Measurements from ENCODE around the gene NBL1. TPM values are rescaled to one million over a fixed set of nuclear protein-coding genes. Genes with fewer than 3 reads are reported as not detected.
A peak's percentile ranks its signal among the peaks of the same experiment; 100 is the strongest.

The NBL1 gene
- total RNA-seq, 2 donors from 2014 or later = 137 to 186 TPM

GRCh38 chr1:19640363-19641316, 3.5 kb upstream of the NBL1 start:
- intact Hi-C loops (cut with DNase I) = loop anchor here in 1 of 2 donors (5.0 kb wide), 2 partner anchors 153 to 298 kb away; partner anchors contain the start of gene CAPZB
- DNase-seq (ENCODE audit: low spot score) = no peak

DNA sequence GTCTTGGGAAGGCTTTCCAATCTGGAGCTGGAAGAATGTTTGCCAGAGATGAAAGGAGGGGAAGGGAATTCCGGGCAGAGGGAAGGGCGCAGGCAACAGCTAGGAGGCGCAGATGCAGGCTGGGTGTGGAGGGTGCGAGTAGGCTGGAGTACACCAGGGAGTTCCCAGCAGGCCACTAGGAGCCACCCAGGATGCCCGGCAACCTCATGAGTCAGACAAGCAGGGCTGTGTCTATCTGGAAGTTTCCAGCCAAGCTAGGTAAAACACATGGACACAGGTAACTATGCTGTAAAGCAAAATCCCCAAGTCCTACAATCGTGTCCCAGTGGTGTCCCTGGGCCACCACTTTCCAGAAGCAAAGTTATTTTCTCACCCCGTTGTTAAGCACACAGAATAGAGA, 990 bp upstream of the NBL1 start:
- intact Hi-C loops (cut with DNase I) = loop anchor here in 1 of 2 donors (5.0 kb wide), 2 partner anchors 156 to 301 kb away; partner anchors contain the start of gene CAPZB
- DNase-seq (ENCODE audit: low spot score) = no peak

GRCh38 chr1:19644395-19644680, 227 bp downstream of the NBL1 start:
- intact Hi-C loops (cut with DNase I) = loop anchor here in 1 of 2 donors (5.0 kb wide), 2 partner anchors 157 to 302 kb away; partner anchors contain the start of gene CAPZB
- DNase-seq (ENCODE audit: low spot score) = no peak

GRCh38 chr1:19644681-19645410, 735 bp downstream of the NBL1 start:
- DNase-seq (ENCODE audit: low spot score) = no peak
- intact Hi-C loops (cut with DNase I) = loop anchor here (5.0 kb wide), 3 partner anchors 158 to 303 kb away; partner anchors contain the start of gene CAPZB (in 2 of the 2)

- no peak for DNase-seq (ENCODE audit: low spot score)
- intact Hi-C loops (cut with DNase I) = loop anchor here in 1 of 2 donors (5.0 kb wide), 2 partner anchors 158 to 253 kb away; partner anchors contain the start of gene CAPZB
These were observed 1.5 kb downstream of the NBL1 start for GRCh38 chr1:19645411-19646251.

GRCh38 chr1:19646377-19647319, 2.5 kb downstream of the NBL1 start:
- intact Hi-C loops (cut with DNase I) = loop anchor here in 1 of 2 donors (5.0 kb wide), 2 partner anchors 159 to 254 kb away; partner anchors contain the start of gene CAPZB
- DNase-seq (ENCODE audit: low spot score) = peak; percentile 75

GRCh38 chr1:19647643-19648042, 3.5 kb downstream of the NBL1 start:
- DNase-seq (ENCODE audit: low spot score) = peak; percentile 76

DNA sequence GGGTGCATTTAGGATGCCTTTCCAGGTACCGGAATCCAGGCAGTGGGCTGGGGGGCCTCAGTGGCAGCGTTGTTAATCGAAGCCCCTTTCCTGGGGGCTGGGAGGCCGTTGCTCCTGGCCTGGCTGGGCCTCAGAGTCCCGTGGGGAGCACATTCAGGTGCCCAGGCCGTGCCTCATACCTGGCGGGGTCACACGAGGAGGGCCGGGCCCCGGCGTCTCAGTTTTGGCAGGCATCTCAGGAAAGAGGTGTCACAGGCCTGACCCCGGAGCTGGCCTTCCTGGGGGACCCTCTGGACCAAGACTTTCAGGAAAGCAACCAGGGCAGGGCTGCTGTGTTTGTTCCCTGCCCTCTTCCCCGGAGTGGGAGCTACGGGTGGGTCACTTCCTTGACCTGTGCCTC, 4.1 kb downstream of the NBL1 start:
- intact Hi-C loops (cut with DNase I) = loop anchor here in 1 of 2 donors (5.0 kb wide), 2 partner anchors 161 to 256 kb away; partner anchors contain the start of gene CAPZB
- peak; percentile 78 for DNase-seq (ENCODE audit: low spot score)

More at GRCh38 chr1:19647643-19648042, 3.5 kb downstream of the NBL1 start:
- intact Hi-C loops (cut with DNase I) = loop anchor here in 1 of 2 donors (5.0 kb wide), 2 partner anchors 160 to 255 kb away; partner anchors contain the start of gene CAPZB

DNA sequence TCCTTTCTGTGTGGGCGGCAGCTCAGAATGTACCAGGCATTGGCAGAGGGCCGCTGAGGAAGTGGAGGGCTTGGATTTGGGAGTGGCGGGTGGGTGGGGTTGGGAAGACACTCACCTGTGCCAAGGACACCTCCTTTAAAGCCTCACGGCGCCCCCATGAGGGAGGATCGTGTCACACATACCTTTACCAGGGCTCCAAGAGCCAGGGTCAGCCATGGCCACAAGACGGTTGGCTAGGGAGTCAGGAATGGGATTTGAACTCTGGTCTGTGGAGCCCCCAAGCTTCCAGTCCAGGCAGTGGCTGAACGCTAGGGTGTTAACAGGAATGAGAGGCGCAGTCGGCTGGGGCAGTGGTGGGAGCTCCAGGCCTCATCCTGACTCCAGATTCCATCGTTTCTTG, 4.6 kb downstream of the NBL1 start:
- intact Hi-C loops (cut with DNase I) = loop anchor here in 1 of 2 donors (5.0 kb wide), 2 partner anchors 161 to 256 kb away; partner anchors contain the start of gene CAPZB
- no peak for DNase-seq (ENCODE audit: low spot score)

GRCh38 chr1:19650416-19651140, 6.5 kb downstream of the NBL1 start:
- DNase-seq (ENCODE audit: low spot score) = peak; percentile 71
- intact Hi-C loops (cut with DNase I) = loop anchor here (5.0 to 10.0 kb wide), 3 partner anchors 253 to 396 kb away; partner anchors contain the start of genes EMC1 (in 1 of the 2) and MRTO4 (in 1 of the 2)

GRCh38 chr1:19651141-19651737, 7.1 kb downstream of the NBL1 start:
- intact Hi-C loops (cut with DNase I) = loop anchor here (5.0 to 10.0 kb wide), 3 partner anchors 254 to 396 kb away; partner anchors contain the start of genes EMC1 (in 1 of the 2) and MRTO4 (in 1 of the 2)
- DNase-seq (ENCODE audit: low spot score) = peak; percentile 85

GRCh38 chr1:19654386-19654785, 10.3 kb downstream of the NBL1 start:
- intact Hi-C loops (cut with DNase I) = loop anchor here (5.0 to 10.0 kb wide), 3 partner anchors 257 to 400 kb away; partner anchors contain the start of genes EMC1 (in 1 of the 2) and MRTO4 (in 1 of the 2)
- DNase-seq (ENCODE audit: low spot score) = no peak

DNA sequence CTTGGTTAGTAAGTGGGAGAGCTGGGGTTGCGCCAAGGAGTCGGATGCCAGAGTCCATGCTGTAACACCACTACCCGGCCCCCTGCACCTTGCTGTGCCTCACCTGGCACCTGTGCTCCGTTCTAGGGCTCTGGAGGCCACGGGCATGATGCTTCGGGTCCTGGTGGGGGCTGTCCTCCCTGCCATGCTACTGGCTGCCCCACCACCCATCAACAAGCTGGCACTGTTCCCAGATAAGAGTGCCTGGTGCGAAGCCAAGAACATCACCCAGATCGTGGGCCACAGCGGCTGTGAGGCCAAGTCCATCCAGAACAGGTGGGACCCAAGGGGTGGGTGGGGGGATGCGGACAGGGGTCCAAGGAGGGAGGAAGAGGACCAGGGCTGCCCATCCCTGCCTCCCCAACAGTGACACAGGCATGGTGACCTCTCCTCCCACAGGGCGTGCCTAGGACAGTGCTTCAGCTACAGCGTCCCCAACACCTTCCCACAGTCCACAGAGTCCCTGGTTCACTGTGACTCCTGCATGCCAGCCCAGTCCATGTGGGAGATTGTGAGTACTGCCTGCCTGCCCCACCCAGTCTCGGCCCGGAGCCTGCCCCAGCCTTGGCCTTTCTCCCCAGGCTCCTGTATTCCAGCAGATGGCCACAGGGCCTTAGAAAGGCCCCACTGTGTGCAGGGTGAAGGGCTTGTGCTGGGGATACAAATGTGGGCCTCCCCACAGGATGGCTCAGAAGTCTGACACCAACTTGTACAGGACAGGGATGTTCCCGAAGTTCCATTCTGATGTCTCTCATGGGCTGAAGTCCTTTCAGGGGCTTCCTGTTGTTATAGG, 11.0 kb downstream of the NBL1 start:
- intact Hi-C loops (cut with DNase I) = loop anchor here (5.0 to 10.0 kb wide), 4 partner anchors 258 to 683 kb away; partner anchors contain the start of genes EMC1 (in 1 of the 2) and MRTO4 (in 1 of the 2)

DNA sequence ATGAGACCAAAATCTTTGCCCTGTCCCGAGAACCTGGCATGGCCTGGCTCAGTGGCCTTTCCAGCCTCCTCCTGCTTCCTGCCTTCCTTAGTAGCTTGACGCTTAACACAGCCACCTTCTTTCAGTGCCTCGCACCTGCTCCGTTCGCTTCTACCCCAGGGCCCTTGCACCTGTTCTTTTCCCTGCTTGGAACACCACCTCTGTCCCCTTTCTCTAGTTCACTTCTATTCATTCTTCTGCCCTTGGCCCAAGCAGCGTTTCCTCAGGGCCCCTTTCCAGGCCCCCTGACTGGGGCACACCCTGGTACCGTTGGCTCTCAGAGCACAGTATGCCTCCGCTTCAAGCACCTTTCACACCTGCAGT, 11.6 kb downstream of the NBL1 start:
- intact Hi-C loops (cut with DNase I) = loop anchor here (5.0 to 10.0 kb wide), 2 partner anchors 401 to 683 kb away; partner anchors contain the start of genes EMC1 (in 1 of the 2) and MRTO4 (in 1 of the 2)
- no peak for DNase-seq (ENCODE audit: low spot score)

More for the DNA sequence above, 11.0 kb downstream of the NBL1 start:
- no peak for DNase-seq (ENCODE audit: low spot score)

Measured in posterior vena cava (tissue), 2 donors.